NCI-H345 treated with DMSO at 0.1 percent for 48 hours (cell line): ENCODE measurements around the gene HCN3.
"Not testable (repeated sequence)": the region's sequence is repeated elsewhere in the genome, so short reads cannot be mapped to it uniquely, and the experiment has no call there.

Experiments
- DNase-seq: peaks from one replicate; lab custom pipeline; 2025; ENCODE audit not compliant: unreplicated experiment; lab: John Stamatoyannopoulos, UW

HCN3 gene

GRCh38 chr1:155282488-155283091, 5.3 kb downstream of the HCN3 start:
- DNase-seq = no peak

DNA sequence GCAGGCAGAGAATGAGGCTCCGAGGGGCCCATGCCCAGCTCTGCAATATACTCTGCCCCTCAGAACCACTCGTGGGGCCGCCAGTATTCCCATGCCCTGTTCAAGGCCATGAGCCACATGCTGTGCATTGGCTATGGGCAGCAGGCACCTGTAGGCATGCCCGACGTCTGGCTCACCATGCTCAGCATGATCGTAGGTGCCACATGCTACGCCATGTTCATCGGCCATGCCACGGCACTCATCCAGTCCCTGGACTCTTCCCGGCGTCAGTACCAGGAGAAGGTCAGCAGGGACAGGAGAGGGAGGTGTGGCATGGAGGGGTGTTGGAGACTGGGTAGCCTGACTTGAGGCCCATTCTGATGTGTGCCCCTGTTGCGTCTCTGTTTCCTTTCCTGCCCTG, 7.2 kb downstream of the HCN3 start:
- DNase-seq = no peak

DNA sequence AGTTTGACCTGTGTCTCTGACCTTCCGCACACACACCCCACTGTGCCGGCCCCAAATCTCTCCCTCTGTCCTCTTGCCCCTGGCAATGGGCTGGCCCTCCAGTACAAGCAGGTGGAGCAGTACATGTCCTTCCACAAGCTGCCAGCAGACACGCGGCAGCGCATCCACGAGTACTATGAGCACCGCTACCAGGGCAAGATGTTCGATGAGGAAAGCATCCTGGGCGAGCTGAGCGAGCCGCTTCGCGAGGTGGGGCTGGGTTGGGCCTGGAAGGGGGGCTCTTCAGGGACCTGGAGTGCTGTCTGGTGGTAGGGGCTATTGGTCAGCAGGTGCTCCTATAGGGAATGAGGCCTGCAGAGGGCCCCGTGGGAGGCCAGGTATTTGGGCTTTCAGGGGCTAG, 7.8 kb downstream of the HCN3 start:
- no peak for DNase-seq

- DNase-seq = no peak
Observed at GRCh38 chr1:155285631-155286044, 8.4 kb downstream of the HCN3 start.

- no peak for DNase-seq
Observed at GRCh38 chr1:155286544-155286943, 9.3 kb downstream of the HCN3 start.

DNA sequence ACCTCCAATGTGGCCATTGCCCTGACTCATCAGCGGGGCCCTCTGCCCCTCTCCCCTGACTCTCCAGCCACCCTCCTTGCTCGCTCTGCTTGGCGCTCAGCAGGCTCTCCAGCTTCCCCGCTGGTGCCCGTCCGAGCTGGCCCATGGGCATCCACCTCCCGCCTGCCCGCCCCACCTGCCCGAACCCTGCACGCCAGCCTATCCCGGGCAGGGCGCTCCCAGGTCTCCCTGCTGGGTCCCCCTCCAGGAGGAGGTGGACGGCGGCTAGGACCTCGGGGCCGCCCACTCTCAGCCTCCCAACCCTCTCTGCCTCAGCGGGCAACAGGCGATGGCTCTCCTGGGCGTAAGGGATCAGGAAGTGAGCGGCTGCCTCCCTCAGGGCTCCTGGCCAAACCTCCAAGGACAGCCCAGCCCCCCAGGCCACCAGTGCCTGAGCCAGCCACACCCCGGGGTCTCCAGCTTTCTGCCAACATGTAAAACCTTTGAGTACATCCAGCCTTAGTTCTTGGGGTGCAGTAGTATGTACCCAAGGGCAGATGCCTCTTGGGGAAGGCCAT, 10.8 kb downstream of the HCN3 start:
- no peak for DNase-seq

- not testable (repeated sequence) for DNase-seq
Observed at GRCh38 chr1:155291006-155291405, 13.7 kb downstream of the HCN3 start.

GRCh38 chr1:155293086-155293749, 16.0 kb downstream of the HCN3 start:
- no peak for DNase-seq

DNA sequence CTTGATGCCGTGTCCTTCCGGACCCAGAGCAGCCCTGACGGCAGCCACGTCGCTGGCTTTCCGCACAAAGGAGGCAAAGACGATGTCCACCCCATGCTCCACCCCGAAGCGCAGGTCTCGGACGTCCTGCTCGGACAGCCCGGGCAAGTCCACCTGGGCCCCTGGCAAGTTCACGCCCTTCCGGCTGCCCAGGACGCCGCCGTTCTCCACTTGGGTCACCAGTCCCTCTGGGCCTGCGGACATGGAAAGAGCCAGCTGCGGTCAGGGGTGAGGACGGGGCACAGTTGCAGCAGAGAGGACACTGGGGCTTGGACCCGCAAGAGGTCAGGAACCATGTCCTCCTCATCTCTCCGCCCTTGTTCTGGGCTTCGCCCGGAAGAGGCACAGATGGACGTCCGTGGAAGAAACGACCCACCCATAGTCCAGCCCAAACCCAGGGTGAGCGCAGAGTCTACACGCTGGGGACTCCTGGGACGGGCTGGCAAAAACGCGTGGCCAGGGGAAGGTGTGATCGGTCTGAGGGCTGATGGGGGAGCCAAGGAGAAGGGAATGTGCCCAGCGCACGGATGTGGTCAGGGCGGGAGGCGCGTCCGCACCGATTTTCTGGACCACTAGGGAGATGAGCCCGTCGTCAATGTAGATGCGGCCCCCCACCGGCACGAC, 17.4 kb downstream of the HCN3 start:
- no peak for DNase-seq

DNA sequence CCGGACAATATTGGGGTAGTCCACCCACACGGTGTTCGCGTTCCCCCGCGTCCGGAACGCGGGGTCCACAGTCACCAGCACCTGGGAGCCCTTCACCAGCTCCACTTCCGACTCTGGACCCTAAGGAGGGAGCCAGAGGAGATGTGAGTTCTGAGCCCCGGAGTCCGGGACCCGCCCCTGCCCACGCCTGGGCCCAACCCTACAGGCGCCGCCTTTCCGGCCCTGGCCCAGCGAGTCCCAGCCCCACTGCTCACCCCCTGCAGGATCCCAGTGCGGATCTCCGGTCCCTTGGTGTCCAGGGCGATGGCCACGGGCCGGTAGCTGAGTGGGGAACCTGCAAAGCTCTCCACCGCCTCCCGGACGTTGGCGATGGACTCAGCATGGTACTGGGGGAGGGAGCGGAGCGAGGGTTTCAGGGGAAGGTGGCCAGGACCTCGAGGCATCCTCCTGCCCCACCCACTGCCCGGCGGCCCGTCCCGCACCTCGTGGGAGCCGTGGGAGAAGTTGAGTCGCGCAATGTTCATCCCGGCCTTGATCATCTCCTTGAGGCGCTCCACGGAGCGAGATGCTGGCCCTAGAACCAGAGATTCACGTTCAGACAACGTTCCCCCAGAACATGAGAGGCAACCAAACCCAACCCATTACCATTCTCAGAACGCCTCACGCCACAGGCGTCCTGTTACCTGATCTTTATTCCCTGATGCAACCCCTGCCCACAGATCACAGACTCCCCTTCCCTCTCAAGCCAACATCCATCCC, 18.1 kb downstream of the HCN3 start:
- no peak for DNase-seq

GRCh38 chr1:155295942-155296267, 18.6 kb downstream of the HCN3 start:
- DNase-seq = no peak

- no peak for DNase-seq
Observed at GRCh38 chr1:155296661-155297060, 19.4 kb downstream of the HCN3 start.

- DNase-seq = no peak
Observed at GRCh38 chr1:155297384-155297783, 20.1 kb downstream of the HCN3 start.

GRCh38 chr1:155300024-155300423, 22.8 kb downstream of the HCN3 start:
- no peak for DNase-seq

DNA sequence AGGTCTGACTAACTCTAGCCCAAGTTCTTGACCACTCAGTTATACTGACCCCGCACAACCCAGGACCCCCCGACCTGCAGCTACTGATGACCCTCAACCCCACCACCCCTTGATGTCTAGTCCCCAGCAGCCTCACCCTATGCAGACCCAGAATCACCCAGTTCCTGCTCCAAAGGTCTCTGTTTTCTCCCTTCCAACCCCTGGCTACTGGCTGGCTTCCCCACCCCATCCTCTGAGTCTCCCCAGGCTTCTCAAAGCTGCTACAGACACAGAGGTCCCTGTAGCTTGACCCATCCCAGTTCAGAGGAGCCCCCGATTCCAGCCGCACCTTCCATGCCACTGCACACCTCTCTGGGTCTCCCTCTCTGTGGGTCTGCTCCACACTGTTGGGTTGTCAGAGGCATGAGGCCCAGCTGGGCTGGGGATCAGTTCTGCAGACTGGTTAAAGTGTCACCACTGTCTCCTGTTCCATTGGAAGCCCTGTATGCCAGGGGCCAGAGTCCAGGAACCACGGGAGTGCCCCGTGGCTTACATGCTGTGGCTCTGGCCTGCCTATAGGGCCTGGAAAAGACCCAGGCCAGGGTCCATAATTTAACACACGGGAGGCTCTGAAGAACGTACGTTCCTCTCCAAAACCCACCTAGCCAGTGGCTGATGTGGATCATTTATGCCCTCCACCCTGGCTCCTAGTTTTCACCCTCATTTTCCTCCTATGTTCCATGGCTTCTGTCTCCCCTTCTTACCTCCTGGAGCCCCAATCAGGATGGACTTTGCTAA, 23.5 kb downstream of the HCN3 start:
- DNase-seq = no peak

- no peak for DNase-seq
Observed at GRCh38 chr1:155301342-155301841, 24.1 kb downstream of the HCN3 start, which contains the start of gene PKLR. TSS of gene PKLR (minus strand) at chr1:155301438. CDS start at chr1:155301395, 43 bp downstream.

DNA sequence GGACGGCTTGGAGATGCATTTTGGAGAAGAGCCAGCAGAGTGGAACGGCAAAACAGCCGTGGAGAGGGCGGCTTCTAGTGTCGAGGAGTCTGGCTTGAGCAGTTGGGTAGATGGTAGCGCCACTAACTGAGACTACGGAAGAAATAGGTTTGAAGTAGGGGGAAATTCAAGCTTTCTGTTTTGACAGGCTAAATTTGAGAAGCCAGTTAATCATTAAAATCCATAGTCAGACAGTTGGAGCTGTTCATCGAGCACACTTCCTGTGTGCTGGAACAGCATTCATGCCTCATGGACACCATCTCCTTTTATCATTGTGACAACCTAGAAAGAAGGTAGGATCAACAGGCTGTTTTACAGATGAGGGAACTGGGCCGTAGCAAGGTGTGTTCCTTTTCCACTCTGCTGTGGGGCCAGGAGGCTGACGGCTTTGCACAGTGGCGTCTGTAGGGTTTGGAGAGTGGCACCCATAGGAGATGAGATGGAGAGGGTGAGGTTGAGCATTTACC, 27.3 kb downstream of the HCN3 start:
- DNase-seq = no peak

GRCh38 chr1:155305881-155306391, 28.7 kb downstream of the HCN3 start:
- DNase-seq = no peak

GRCh38 chr1:155307247-155307740, 30.0 kb downstream of the HCN3 start:
- no peak for DNase-seq
